GM12892 (cell line): ENCODE data around the gene SLC1A6. TPM values are rescaled to one million over a fixed set of nuclear protein-coding genes. Genes with fewer than 3 reads are reported as not detected.
"Not testable (repeated sequence)": the region's sequence is repeated elsewhere in the genome, so short reads cannot be mapped to it uniquely, and the experiment has no call there.

Source experiments
- DNase-seq: peaks from one replicate; pipeline ENCODE4 v3.0.0; 2011; ENCODE audit not compliant: insufficient read length
- FAIRE-seq: peaks from 2 replicates; lab custom pipeline; 2011; peaks lifted over from hg19 to GRCh38; lab: Jason Lieb, UNC
- POLR2A ChIP-seq: IDR thresholded peaks from 2 replicates; pipeline ENCODE4 v1.6.1; 2011; ENCODE audit warnings: low read depth, low read length, control low read depth
- POLR2AphosphoS5 ChIP-seq: IDR thresholded peaks from 2 replicates; pipeline ENCODE4 v1.6.1; 2011; ENCODE audit warnings: low read depth, low read length, control low read depth
- TAF1 ChIP-seq: IDR thresholded peaks from 2 replicates; pipeline ENCODE4 v1.6.1; 2011; ENCODE audit warnings: low read depth, mild to moderate bottlenecking, control low read depth, low read length, borderline replicate concordance
- polyA plus RNA-seq: library from polyadenylated mRNA; unstranded; fragments of >200 nt; gene quantifications from one replicate; pipeline ENCODE4 v1.2.1, GENCODE V29; 2012; ENCODE audit warnings: missing spikeins, inconsistent platforms; ENCODE audit not compliant: missing spikeins

Gene SLC1A6
- not detected for polyA plus RNA-seq

GRCh38 chr19:14979476-14980255 lies at the start of gene SLC1A6:
SLC1A6 (minus strand) TSS chr19:14979864; CDS start chr19:14972910, 6,954 bp downstream.
- TF ChIP-seq POLR2AphosphoS5 (no peak), POLR2A (no peak), TAF1 (no peak)
- DNase-seq (no peak), FAIRE-seq (no peak)

- DNase-seq = no peak
- no peak for TF ChIP-seq POLR2A
- TF ChIP-seq POLR2AphosphoS5 = no peak
- no peak for TF ChIP-seq TAF1
- FAIRE-seq = no peak
Measured at GRCh38 chr19:15028490-15028889, 48.8 kb upstream of the SLC1A6 start.

DNA sequence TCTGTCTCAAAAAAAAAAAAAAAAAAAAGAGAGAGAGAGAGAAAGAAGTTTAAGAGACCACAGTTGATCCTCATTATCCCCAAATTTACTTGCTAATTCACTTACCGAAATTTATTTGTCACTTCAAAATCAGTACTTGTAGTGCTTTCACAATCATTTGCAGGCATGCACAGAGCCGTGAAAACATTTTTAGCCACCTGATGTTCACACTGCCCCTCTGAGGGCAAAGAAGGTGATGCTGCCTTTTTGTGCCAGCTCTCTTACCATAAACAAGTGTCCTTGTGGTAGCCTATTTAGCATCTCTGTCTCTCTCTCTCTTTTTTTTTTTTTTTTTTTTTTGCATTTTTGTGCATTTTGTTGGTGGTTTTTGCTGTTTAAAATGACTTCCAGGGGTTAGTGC lies 45.6 kb upstream of the SLC1A6 start:
- TF ChIP-seq TAF1 (no peak), POLR2AphosphoS5 (no peak), POLR2A (no peak)
- FAIRE-seq = no peak
- no peak for DNase-seq

- no peak for DNase-seq
- TF ChIP-seq TAF1 (no peak), POLR2A (no peak), POLR2AphosphoS5 (no peak)
- FAIRE-seq = no peak
Measured at GRCh38 chr19:15022752-15023151, 43.1 kb upstream of the SLC1A6 start.

- FAIRE-seq (no peak), DNase-seq (no peak)
- TF ChIP-seq TAF1 (no peak), POLR2A (no peak), POLR2AphosphoS5 (no peak)
Measured at GRCh38 chr19:15021286-15022007, 41.8 kb upstream of the SLC1A6 start.

DNA sequence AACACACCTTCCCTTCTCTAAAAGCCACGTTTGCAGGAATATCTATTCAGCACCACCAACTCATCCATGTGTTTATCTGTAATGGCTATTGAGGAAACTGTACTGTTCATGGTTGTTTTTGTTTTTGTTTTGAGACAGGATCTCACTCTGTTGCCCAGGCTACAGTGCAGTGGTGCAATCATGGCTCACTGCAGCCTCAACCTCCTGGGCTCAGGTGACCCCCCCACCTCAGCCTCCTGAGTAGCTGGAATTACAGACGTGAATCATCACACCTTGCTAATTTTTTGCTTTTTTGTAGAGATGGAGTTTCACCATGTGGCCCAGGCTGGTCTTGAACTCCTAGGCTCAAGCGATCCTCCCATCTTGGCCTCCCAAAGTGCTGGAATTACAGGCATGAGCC lies 39.2 kb upstream of the SLC1A6 start:
- not testable (repeated sequence) for FAIRE-seq

DNA sequence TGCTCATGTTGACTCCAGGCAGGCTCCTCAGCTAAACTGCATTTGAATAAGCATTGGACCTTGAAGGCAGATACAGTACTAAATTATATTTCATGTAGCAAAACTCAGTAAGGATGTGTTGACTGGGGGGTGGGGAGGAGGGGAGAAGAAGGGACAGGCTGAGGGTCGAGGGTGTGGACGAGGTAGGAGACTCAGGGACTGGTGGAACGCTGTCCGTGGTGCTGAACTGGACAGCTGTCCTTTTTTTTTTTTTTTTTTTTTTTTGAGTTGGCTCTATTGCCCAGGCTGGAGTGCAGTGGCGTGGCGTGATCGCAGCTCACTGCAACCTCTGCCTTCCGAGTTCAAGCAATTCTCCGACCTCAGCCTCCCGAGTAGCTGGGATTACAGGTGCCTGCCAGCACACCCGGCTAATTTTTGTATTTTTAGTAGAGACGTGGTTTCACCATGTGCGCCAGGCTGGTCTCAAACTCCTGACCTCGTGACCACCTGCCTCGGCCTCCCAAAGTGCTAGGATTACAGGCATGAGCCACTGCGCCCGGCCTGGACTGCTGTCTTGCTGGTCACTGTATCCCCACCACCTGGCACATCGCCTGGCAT lies 36.4 kb upstream of the SLC1A6 start:
- no peak for TF ChIP-seq TAF1
- TF ChIP-seq POLR2AphosphoS5 = no peak
- no peak for TF ChIP-seq POLR2A
- FAIRE-seq (no peak), DNase-seq (no peak)

More for the DNA sequence above, 39.2 kb upstream of the SLC1A6 start:
- DNase-seq = not testable (repeated sequence)

- FAIRE-seq (no peak), DNase-seq (no peak)
- TF ChIP-seq TAF1 (no peak), POLR2AphosphoS5 (no peak), POLR2A (no peak)
Measured at GRCh38 chr19:15014579-15014978, 34.9 kb upstream of the SLC1A6 start.

DNA sequence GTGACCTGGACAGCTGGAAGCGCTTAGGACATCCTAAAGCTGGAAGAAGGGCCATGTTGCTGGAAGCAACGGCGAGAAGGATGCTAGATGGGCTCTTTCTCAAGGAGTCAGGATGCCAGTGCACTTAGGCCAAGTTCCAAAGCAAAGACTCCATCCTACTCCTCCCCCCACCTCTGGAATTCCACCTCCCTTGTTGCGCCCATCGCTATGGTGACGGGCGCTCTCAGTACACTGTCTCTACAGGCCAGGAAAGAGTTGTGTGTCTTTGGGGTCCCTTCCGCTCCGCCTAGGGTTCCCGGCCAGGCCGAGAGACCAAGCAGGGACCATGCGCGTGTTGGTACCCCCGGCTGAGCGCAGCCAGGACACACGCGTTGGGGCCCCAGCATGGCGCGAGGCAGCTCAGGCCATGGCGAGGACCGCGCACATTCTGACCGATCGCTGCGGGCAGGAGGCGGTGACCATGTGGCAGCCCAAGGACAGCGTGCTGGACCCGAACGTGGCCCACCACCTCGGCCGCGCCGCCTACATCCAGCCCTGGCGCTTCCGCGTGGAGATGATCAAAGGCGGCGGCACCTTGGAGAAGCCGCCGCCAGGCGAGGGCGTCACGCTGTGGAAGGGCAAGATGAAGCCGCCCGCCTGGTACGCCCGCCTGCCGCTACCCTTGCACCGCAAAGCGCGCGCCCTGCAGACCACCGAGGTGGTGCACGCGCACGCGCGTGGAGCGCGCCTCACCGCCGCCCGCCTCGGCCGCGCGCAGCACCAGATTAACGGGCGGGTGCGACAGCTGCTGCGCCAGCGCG lies 31.0 kb upstream of the SLC1A6 start:
- DNase-seq = no peak
- TF ChIP-seq POLR2A (no peak), POLR2AphosphoS5 (no peak), TAF1 (no peak)
- no peak for FAIRE-seq

DNA sequence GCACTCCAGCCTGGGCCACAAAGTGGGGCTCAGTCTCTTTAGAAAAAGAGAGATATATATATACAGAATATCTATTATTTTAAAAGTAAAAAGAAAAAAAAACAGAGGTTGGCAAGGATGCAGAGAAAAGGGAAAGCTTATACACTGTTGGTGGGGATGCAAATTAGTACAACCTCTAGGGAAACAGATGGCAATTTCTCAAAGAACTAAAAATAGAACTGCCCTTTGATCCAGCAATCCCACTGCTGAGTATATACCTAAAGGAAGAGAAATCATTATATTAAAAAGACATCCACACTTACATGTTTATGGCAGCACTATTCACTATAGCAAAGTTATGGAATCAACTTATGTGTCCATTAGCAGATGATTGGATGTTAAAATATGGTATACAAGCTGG lies 28.6 kb upstream of the SLC1A6 start:
- FAIRE-seq (no peak), DNase-seq (no peak)
- no peak for TF ChIP-seq POLR2A
- TF ChIP-seq POLR2AphosphoS5 = no peak
- TF ChIP-seq TAF1 = no peak

- no peak for TF ChIP-seq TAF1
- no peak for TF ChIP-seq POLR2AphosphoS5
- no peak for TF ChIP-seq POLR2A
- DNase-seq (no peak), FAIRE-seq (no peak)
Measured at GRCh38 chr19:14997981-14998380, 18.3 kb upstream of the SLC1A6 start.
